Ishikawa (cell line): ENCODE measurements around the gene PLEKHN1.

Experiments
- EGR1 ChIP-seq: IDR thresholded peaks from 2 replicates; pipeline ENCODE4 v1.6.1; 2012
- EP300 ChIP-seq: IDR thresholded peaks from 2 replicates; pipeline ENCODE4 v1.6.1; 2012; ENCODE audit warnings: borderline replicate concordance
- RAD21 ChIP-seq: IDR thresholded peaks from 2 replicates; pipeline ENCODE4 v1.6.1; 2012; ENCODE audit warnings: low read depth
- TAF1 ChIP-seq: IDR thresholded peaks from 2 replicates; pipeline ENCODE4 v1.6.1; 2012; ENCODE audit warnings: low read depth, mild to moderate bottlenecking
- TCF12 ChIP-seq: IDR thresholded peaks from 2 replicates; pipeline ENCODE4 v1.6.1; 2012; ENCODE audit warnings: low read depth
- YY1 ChIP-seq: IDR thresholded peaks from 2 replicates; pipeline ENCODE4 v1.6.1; 2012; ENCODE audit warnings: low read depth
- ZBTB7A ChIP-seq: IDR thresholded peaks from 2 replicates; pipeline ENCODE4 v1.6.1; 2012; ENCODE audit warnings: low read depth
- TF ChIP-seq, protein P1 (sequence below): IDR thresholded peaks from 2 replicates; pipeline ENCODE4 v1.6.1; 2012

DNA sequence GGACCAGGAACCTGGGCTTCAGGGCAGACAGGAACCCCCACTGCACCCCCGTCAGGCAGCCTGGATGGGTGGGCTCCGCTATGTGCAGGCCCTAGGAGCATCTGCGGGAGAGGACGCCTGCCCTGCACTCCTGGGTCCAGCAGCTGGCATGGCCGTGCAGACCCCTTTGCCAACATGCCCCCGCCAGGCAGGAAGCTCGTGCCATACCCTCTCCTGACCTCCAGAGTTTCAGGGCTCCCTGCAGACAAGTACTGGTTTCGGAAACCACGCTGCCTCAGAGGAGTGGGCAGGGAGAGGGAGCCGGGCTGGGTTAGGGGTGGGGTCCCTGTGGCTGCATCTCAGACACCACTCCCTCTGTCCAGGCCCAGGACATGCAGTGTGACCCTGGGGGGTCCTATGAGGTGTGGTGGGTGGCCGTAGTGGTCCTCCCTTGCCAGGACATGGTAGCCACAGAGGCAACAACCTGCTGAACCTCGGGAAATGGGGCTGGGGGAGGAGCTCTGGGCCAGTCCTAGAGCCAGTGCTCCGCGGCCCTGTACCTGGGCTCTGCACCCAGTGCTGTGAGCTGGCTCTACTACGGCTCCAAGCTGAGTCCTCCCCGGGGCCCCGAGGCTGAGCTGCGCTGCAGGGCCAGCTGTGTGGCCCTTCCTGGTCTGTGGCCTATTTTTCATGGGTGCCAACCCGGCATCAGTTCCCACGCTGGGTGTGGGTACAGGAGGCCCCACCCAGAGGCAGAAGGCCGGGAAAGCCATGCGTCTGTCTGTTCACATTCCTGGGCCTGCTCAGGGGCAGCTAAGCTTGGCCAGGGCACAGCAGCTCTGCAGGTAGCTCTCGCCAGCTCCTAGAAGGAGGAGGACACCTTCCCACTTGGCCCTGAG is 1.4 kb downstream of the PLEKHN1 start:
- TF ChIP-seq, protein P1, sequence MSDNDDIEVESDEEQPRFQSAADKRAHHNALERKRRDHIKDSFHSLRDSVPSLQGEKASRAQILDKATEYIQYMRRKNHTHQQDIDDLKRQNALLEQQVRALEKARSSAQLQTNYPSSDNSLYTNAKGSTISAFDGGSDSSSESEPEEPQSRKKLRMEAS = no peak
- TF ChIP-seq ZBTB7A (no peak), EP300 (no peak), RAD21 (no peak), EGR1 (no peak), YY1 (no peak), TAF1 (no peak), TCF12 (no peak)
